Measurements from ENCODE around the gene HEXB.

DNA sequence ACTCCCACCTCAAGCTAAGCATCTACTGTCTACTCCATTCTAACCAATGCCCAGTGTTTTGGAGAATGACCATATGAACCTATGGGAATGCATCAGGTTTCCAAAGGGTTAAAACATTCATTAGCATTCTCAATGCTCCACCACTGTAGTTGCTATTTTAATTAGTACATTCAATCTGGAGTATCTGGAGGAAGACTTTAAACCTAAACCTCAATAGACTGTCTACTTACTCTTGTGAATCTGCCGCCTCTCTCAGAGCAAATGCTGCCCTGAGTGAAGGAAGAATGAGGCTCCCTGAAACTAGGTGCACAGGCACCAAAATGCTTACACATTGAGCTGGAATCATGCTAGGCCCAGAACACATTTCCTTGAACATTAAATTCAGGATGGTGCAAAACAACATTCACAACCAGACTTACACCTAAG, 46.5 kb upstream of the HEXB start:
- TF ChIP-seq, protein P1, sequence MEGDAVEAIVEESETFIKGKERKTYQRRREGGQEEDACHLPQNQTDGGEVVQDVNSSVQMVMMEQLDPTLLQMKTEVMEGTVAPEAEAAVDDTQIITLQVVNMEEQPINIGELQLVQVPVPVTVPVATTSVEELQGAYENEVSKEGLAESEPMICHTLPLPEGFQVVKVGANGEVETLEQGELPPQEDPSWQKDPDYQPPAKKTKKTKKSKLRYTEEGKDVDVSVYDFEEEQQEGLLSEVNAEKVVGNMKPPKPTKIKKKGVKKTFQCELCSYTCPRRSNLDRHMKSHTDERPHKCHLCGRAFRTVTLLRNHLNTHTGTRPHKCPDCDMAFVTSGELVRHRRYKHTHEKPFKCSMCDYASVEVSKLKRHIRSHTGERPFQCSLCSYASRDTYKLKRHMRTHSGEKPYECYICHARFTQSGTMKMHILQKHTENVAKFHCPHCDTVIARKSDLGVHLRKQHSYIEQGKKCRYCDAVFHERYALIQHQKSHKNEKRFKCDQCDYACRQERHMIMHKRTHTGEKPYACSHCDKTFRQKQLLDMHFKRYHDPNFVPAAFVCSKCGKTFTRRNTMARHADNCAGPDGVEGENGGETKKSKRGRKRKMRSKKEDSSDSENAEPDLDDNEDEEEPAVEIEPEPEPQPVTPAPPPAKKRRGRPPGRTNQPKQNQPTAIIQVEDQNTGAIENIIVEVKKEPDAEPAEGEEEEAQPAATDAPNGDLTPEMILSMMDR (IDR thresholded peaks at IDR 0.05; ENCODE audit: extremely low read depth in 1 of 2, insufficient read depth in 1 of 2, low read depth in 1 of 2, low read length in 2 of 2), result no peak
- TF ChIP-seq POLR2A (IDR thresholded peaks at IDR 0.05; ENCODE audit: low read depth, low read length) (no peak), MYC (IDR thresholded peaks at IDR 0.05; ENCODE audit: low read depth, low read length) (no peak), POLR2AphosphoS5 (IDR thresholded peaks at IDR 0.05; ENCODE audit: insufficient read depth, low read depth, low read length) (no peak), EZH2 (IDR thresholded peaks at IDR 0.05; ENCODE audit: borderline replicate concordance, low read depth, low read length, severe bottlenecking) (no peak), JUN (IDR thresholded peaks at IDR 0.05; ENCODE audit: borderline replicate concordance, insufficient read depth, insufficient read length, low read depth) (no peak), FOS (IDR thresholded peaks at IDR 0.05; ENCODE audit: borderline replicate concordance, insufficient read depth, low read length) (no peak), GATA2 (IDR thresholded peaks at IDR 0.05; ENCODE audit: insufficient read depth, insufficient read length, low read depth, low read length) (no peak)
- TF ChIP-seq, protein P2, sequence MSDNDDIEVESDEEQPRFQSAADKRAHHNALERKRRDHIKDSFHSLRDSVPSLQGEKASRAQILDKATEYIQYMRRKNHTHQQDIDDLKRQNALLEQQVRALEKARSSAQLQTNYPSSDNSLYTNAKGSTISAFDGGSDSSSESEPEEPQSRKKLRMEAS (IDR thresholded peaks at IDR 0.05; ENCODE audit: insufficient read depth, insufficient read length), result no peak
